Left cardiac atrium (tissue), 4 donors: ENCODE data around the gene BANF1. TPM values are rescaled to one million over a fixed set of nuclear protein-coding genes. Genes with fewer than 3 reads are reported as not detected.
A peak's percentile ranks its signal among the peaks of the same experiment; 100 is the strongest.

Source experiments
- ATAC-seq, 2 donors: fragments of 200-7000 bp; cut with Tn5 transposase; one replicate each; pipeline ENCODE4 v1.9.1; 2020; ENCODE audit warnings: mild to moderate bottlenecking in 2 of 2, moderate library complexity in 2 of 2
- DNase-seq: peaks from one replicate; pipeline ENCODE4 v3.0.0-alpha.2; 2020
- intact Hi-C, 2 donors: fragments of 100-400 bp; cut with DNase I; formaldehyde crosslinking; loops; one replicate each; pipeline versions ENCODE4 v1.14.1 to v1.15.1; 2022 to 2023
- total RNA-seq, 2 donors: library from RNA; stranded (reverse); fragmentation: NEBNext Ultra II Directional; extraction: Animal tissue kit (Norgen Biotek cat#: 25700); gene quantifications; one replicate each; pipeline ENCODE4 v1.2.1, GENCODE V29; 2021
- donor health status: DM: no; HTN: yes; CAD: no.
- donor health status: DM: no; HTN: yes; CAD: no; lungs with severe emphysema.
- donor health status: DM: yes; HTN: yes; CAD: no.
- donor health status: Dilated cardiomyopathy.

BANF1 gene
- total RNA-seq, 2 donors from 2014 or later, result 186 to 209 TPM

DNA sequence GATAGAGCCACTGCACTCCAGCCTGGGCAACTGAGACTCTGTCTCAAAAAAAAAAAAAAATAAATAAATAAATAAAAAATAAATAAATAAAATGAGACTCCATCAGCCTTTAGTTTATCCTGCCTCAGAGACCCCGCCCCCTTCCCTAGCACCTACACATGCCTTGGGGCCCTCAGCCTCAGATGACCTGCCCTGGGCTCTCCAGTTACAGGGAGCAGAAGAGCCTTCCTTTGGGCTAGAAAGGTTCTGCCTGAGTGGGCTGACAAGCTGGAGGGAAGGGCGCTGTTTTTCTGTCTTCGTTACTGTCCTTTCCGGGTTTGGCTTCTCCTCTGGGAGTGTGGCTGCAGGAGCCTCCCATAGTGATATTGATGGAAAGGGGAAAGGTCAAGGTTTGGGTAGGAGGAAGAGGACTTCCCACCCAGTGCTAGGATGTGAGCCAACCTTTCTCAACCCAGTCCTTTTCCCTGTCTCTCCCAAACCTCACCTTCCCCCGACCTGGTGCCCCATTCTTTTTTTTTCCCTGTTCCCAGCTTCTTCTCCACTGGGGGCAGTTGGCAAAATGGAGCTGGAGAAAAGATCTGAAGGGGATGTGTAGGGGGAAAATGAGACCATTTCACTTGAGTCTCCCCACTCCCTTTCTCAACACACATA lies 48.4 kb downstream of the BANF1 start:
- ATAC-seq (no peak), DNase-seq (no peak)
- intact Hi-C loops, result no loop called here

DNA sequence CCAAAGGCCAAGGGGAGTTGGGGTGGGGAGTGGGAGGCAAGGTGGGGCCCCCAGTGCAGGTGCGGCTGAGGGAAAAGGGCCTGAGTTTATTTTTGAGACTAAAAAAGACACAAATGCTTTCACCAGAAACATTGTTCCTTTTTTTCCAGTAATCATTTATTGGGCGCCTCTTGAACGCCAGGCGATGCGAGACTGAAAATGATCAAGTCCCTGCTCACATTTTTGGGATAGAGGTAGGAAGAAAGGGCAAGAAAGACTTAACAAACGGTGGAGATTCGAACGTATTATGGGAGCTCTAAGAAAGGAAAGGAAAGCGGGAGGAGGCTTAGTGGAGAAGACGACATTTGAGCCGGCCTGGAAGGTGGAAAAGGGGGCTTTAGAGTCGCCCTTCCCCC lies 49.1 kb downstream of the BANF1 start:
- ATAC-seq, result no peak
- intact Hi-C loops, result no loop called here
- no peak for DNase-seq

DNA sequence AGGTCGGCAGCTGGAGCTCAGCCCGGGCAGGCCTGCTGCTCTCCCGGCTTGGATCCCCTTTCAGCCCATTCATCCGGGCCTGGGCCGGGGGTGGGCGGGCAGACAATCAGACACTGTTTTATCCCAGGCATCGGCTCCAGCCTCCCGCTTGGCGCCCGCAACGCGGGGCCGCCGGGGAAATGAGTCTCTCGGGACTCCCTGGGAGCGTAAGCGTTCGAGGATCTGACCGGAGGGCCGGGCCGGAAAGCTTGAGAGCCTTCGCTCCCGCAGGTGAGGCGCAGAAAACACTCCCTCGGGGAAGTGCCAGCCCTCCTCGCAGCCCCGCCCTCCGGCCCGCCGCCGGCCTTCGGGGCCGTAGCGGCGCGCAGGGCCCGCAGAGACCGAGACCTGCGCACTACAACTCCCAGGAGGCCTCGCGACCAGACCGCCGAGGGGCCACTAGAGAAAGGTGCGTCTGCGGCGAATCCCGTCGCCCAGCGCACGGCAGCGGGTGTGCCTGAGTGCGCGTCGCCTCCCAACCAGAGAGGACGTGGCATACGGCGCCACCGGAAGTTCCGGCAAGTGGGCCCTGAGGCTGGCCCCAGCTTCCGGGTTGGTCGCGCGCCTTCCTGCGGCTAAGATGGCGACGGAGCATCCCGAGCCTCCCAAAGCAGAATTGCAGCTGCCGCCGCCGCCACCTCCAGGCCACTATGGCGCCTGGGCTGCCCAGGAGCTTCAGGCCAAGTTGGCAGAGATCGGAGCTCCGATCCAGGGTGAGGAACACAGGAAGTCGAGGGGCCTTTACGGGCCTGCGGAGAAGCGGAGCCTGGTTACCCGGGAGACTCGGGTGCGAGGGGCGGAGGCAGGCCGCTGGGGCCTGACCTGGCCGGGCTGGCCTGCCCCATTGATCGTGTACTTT lies 49.7 kb downstream of the BANF1 start, which contains the start of gene SF3B2:
TSS of gene SF3B2 (plus strand) at position 599 of the 898 bp plus-strand sequence. CDS start at position 620, 21 bp downstream.
- DNase-seq, result peak; percentile 99
- intact Hi-C loops, result no loop called here
- ATAC-seq, result peak; percentile 96 to 98

DNA sequence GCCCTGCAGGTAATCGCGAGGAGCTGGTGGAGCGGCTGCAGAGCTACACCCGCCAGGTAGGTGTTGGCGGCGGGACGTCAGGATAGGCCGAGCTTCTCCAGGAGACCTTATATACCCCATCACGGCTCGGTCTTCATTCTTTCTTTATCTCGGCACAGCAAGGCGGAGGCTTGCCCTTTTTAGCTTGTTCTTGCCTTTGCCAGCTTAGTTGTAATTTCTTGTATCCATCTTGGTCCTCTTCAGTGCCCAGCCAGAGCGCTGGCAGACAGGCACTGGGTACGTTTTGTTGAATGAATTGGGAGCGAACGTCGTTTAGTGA lies 50.3 kb downstream of the BANF1 start:
- DNase-seq, result no peak
- intact Hi-C loops, result no loop called here
- ATAC-seq, result no peak

Other genes starting within 250 kb of the BANF1 start
- 10 to 100 TPM in 1 of 2 donors, 1 to 10 TPM in 1; 9.2 to 15.0 TPM for gene AP5B1, start 221.5 kb upstream of the BANF1 start, total RNA-seq
- not detected for gene OVOL1, start 215.4 kb upstream of the BANF1 start, total RNA-seq
- gene SNX32, start 168.5 kb upstream of the BANF1 start, total RNA-seq, result not detected
- gene CFL1, start 144.3 kb upstream of the BANF1 start, total RNA-seq, result 100 to 1,000 TPM; 439 to 554 TPM
- gene MUS81, start 142.1 kb upstream of the BANF1 start, total RNA-seq, result 10 to 100 TPM; 36.1 to 37.6 TPM
- gene EFEMP2, start 129.7 kb upstream of the BANF1 start, total RNA-seq, result 100 to 1,000 TPM in 1 of 2 donors, 10 to 100 TPM in 1; 98.0 to 103 TPM
- 1 to 10 TPM in 1 of 2 donors, under 1 TPM in 1; 0.99 to 2.7 TPM for gene CTSW, start 122.7 kb upstream of the BANF1 start, total RNA-seq
- gene FIBP, start 114.0 kb upstream of the BANF1 start, total RNA-seq, result 10 to 100 TPM; 37.8 to 44.3 TPM
- 10 to 100 TPM; 45.8 to 63.5 TPM for gene CCDC85B, start 111.8 kb upstream of the BANF1 start, total RNA-seq
- gene FOSL1, start 102.1 kb upstream of the BANF1 start, total RNA-seq, result 10 to 100 TPM in 1 of 2 donors, 1 to 10 TPM in 1; 1.3 to 11.1 TPM
- gene C11orf68, start 83.4 kb upstream of the BANF1 start, total RNA-seq, result 10 to 100 TPM; 29.9 to 31.8 TPM
- gene DRAP1, start 83.1 kb upstream of the BANF1 start, total RNA-seq, result 10 to 100 TPM; 80.6 to 86.8 TPM
- not detected for gene TSGA10IP, start 57.0 kb upstream of the BANF1 start, total RNA-seq
- 10 to 100 TPM; 31.2 to 31.6 TPM for gene SART1, start 40.8 kb upstream of the BANF1 start, total RNA-seq
- gene EIF1AD, start 346 bp upstream of the BANF1 start, total RNA-seq, result 10 to 100 TPM; 20.7 to 25.1 TPM
- 1 to 10 TPM in 1 of 2 donors, under 1 TPM in 1; 0.91 to 2.6 TPM for gene CST6, start 9.5 kb downstream of the BANF1 start, total RNA-seq
- under 1 TPM in 1 of 2 donors, not detected in 1; 0.26 TPM for gene CATSPER1, start 24.0 kb downstream of the BANF1 start, total RNA-seq
- gene GAL3ST3, start 46.7 kb downstream of the BANF1 start, total RNA-seq, result 1 to 10 TPM; 7.8 to 9.8 TPM
- 100 to 1,000 TPM in 1 of 2 donors, 10 to 100 TPM in 1; 78.7 to 101 TPM for gene SF3B2, start 49.9 kb downstream of the BANF1 start, total RNA-seq
- gene PACS1, start 67.8 kb downstream of the BANF1 start, total RNA-seq, result 10 to 100 TPM; 51.6 to 74.4 TPM